H1 (cell line): ENCODE data around the gene GTF2E1. TPM values are rescaled to one million over a fixed set of nuclear protein-coding genes. Genes with fewer than 3 reads are reported as not detected.

Source experiments
- CTCF ChIA-PET: fragments of 300-600 bp; sonication (Branson Sonifier 250); formaldehyde crosslinking; loops from one replicate; lab custom pipeline; 2021; ENCODE audit not compliant: partially characterized antibody; lab: Charles Lee
- POLR2A ChIA-PET: fragments of 300-600 bp; sonication (Branson Sonifier 250); formaldehyde crosslinking; loops from one replicate; lab custom pipeline; 2021; ENCODE audit warnings: inconsistent platforms; ENCODE audit not compliant: partially characterized antibody; lab: Charles Lee
- DNase-seq, 2 experiments: peaks; one replicate each; pipeline versions ENCODE4 v3.0.0 to v3.0.0-alpha.2; 2010 to 2022; ENCODE audit warnings: low spot score in 2 of 2, low read depth in 1 of 2, mixed read lengths in 1 of 2
- FAIRE-seq: peaks from 2 replicates; lab custom pipeline; 2011; peaks lifted over from hg19 to GRCh38; lab: Jason Lieb, UNC
- H2AFZ ChIP-seq: 2 replicates; pipeline ENCODE4 v1.8.1; 2012; ENCODE audit warnings: low read length, inconsistent platforms
- H2AK5ac ChIP-seq: 2 replicates; pipeline ENCODE4 v1.6.1; 2013; ENCODE audit warnings: low read depth, low read length
- H2BK120ac ChIP-seq: replicated peaks from 2 replicates; pipeline ENCODE3; 2013; ENCODE audit warnings: low read depth, low read length, inconsistent platforms
- H2BK12ac ChIP-seq: 2 replicates; pipeline ENCODE4 v1.6.1; 2013; ENCODE audit warnings: low read depth, low read length
- H2BK15ac ChIP-seq: 2 replicates; pipeline ENCODE4 v1.6.1; 2013; ENCODE audit warnings: low read length
- H2BK20ac ChIP-seq: 2 replicates; pipeline ENCODE4 v1.6.1; 2013; ENCODE audit warnings: low read length
- H2BK5ac ChIP-seq: 2 replicates; pipeline ENCODE4 v1.6.1; 2013; ENCODE audit warnings: low read depth, low read length
- H3K14ac ChIP-seq: 2 replicates; pipeline ENCODE4 v1.6.1; 2013; ENCODE audit warnings: inconsistent platforms; ENCODE audit not compliant: insufficient read length
- H3K18ac ChIP-seq: 2 replicates; pipeline ENCODE4 v1.6.1; 2013; ENCODE audit warnings: low read length; ENCODE audit errors: extremely low read depth
- H3K23ac ChIP-seq: 2 replicates; pipeline ENCODE4 v1.6.1; 2013; ENCODE audit warnings: inconsistent platforms; ENCODE audit not compliant: insufficient read length
- H3K23me2 ChIP-seq: 2 replicates; pipeline ENCODE4 v1.6.1; 2013; ENCODE audit warnings: low read depth, low read length
- H3K27ac ChIP-seq: 2 replicates; pipeline ENCODE4 v1.6.1; 2011; ENCODE audit warnings: low read depth, low read length, inconsistent platforms
- H3K27me3 ChIP-seq, 4 experiments: replicated peaks in 1 of 4; 1 replicate in 1 of 4; 2 replicates in 3 of 4; pipeline versions ENCODE4 v1.6.1 to v1.8.1; 2011 to 2013; ENCODE audit warnings: low read length in 3 of 4, mild to moderate bottlenecking in 3 of 4, inconsistent platforms in 2 of 4, mixed read lengths in 2 of 4, moderate library complexity in 1 of 4; ENCODE audit not compliant: control insufficient read depth in 3 of 4, insufficient read depth in 3 of 4; ENCODE audit errors: extremely low read depth in 1 of 4
- H3K36me3 ChIP-seq, 4 experiments: 2 replicates each; pipeline versions ENCODE4 v1.6.1 to v1.8.1; 2011 to 2013; ENCODE audit warnings: mild to moderate bottlenecking in 4 of 4, low read length in 3 of 4, moderate library complexity in 2 of 4, control low read depth in 1 of 4, inconsistent platforms in 1 of 4; ENCODE audit not compliant: insufficient read depth in 4 of 4, control insufficient read depth in 2 of 4
- H3K4ac ChIP-seq: replicated peaks from 2 replicates; pipeline ENCODE3; 2013; ENCODE audit warnings: low read length, low read depth, mixed read lengths, inconsistent platforms; ENCODE audit not compliant: insufficient read length
- H3K4me1 ChIP-seq, 4 experiments: replicated peaks in 1 of 4; 1 replicate in 1 of 4; 2 replicates in 3 of 4; pipeline versions ENCODE4 v1.6.1 to v1.8.1; 2011 to 2013; ENCODE audit warnings: low read length in 3 of 4, inconsistent platforms in 2 of 4, mixed read lengths in 1 of 4; ENCODE audit not compliant: insufficient read depth in 4 of 4, control insufficient read depth in 3 of 4
- H3K4me2 ChIP-seq, 2 experiments: 2 replicates each; pipeline versions ENCODE4 v1.6.1 to v1.8.1; 2011 to 2013; ENCODE audit warnings: low read depth in 2 of 2, low read length in 2 of 2, control low read depth in 1 of 2, inconsistent platforms in 1 of 2, mild to moderate bottlenecking in 1 of 2; ENCODE audit not compliant: insufficient read depth in 1 of 2
- H3K4me3 ChIP-seq, 4 experiments: fragments of 200-600, 300-600 bp in 1 of 4; sonication (generic), shearing (Covaris generic), sonication (Bioruptor Twin) in 1 of 4; 2 replicates each; pipeline versions ENCODE4 v1.5.1 to v1.8.1; 2011 to 2016; ENCODE audit warnings: low read length in 4 of 4, low read depth in 3 of 4, control low read depth in 2 of 4, inconsistent platforms in 2 of 4, mild to moderate bottlenecking in 2 of 4, mixed read lengths in 1 of 4, moderate library complexity in 1 of 4; ENCODE audit not compliant: insufficient read depth in 2 of 4; ENCODE audit errors: extremely low read depth in 1 of 4
- H3K56ac ChIP-seq: replicated peaks from 2 replicates; pipeline ENCODE3; 2013; ENCODE audit warnings: low read depth, mild to moderate bottlenecking, mixed read lengths, low read length, inconsistent platforms; ENCODE audit not compliant: insufficient read length
- H3K79me1 ChIP-seq: 2 replicates; pipeline ENCODE4 v1.6.1; 2013; ENCODE audit warnings: low read depth, low read length, control low read depth
- H3K79me2 ChIP-seq, 2 experiments: 2 replicates each; pipeline versions ENCODE4 v1.6.1 to v1.8.1; 2012 to 2013; ENCODE audit warnings: low read length in 2 of 2, mild to moderate bottlenecking in 2 of 2, inconsistent platforms in 1 of 2; ENCODE audit not compliant: insufficient read depth in 2 of 2, control insufficient read depth in 1 of 2
- H3K9ac ChIP-seq, 4 experiments: replicated peaks in 1 of 4; 1 replicate in 1 of 4; 2 replicates in 3 of 4; pipeline versions ENCODE4 v1.6.1 to v1.8.1; 2011 to 2013; ENCODE audit warnings: low read depth in 3 of 4, low read length in 3 of 4, control low read depth in 2 of 4, mild to moderate bottlenecking in 2 of 4, moderate library complexity in 2 of 4, inconsistent platforms in 1 of 4; ENCODE audit errors: extremely low read depth in 1 of 4
- H3K9me3 ChIP-seq, 2 experiments: 2 replicates each; pipeline versions ENCODE4 v1.6.1 to v1.8.1; 2012 to 2013; ENCODE audit warnings: mild to moderate bottlenecking in 2 of 2, moderate library complexity in 2 of 2, control low read depth in 1 of 2, inconsistent platforms in 1 of 2, low read depth in 1 of 2, low read length in 1 of 2, mixed read lengths in 1 of 2; ENCODE audit not compliant: insufficient read depth in 2 of 2
- H4K20me1 ChIP-seq, 2 experiments: replicated peaks in 1 of 2; 2 replicates each; pipeline versions ENCODE3 to v1.8.1; 2011 to 2013; ENCODE audit warnings: inconsistent platforms in 2 of 2, low read length in 2 of 2, mild to moderate bottlenecking in 1 of 2; ENCODE audit not compliant: insufficient read depth in 2 of 2, control insufficient read depth in 1 of 2
- H4K5ac ChIP-seq: 2 replicates; pipeline ENCODE4 v1.6.1; 2013; ENCODE audit warnings: low read length, low read depth, mixed read lengths, inconsistent platforms; ENCODE audit not compliant: insufficient read length
- H4K8ac ChIP-seq: 2 replicates; pipeline ENCODE4 v1.8.0; 2013; ENCODE audit warnings: mild to moderate bottlenecking, moderate library complexity, low read length, inconsistent platforms; ENCODE audit not compliant: insufficient read depth; ENCODE audit errors: extremely low read depth
- H4K91ac ChIP-seq: replicated peaks from 2 replicates; pipeline ENCODE3; 2013; ENCODE audit warnings: low read length, mixed read lengths, inconsistent platforms; ENCODE audit not compliant: insufficient read length
- ASH2L ChIP-seq: fragments of 200-600, 300-600 bp; sonication (generic); IDR thresholded peaks from one replicate; pipeline ENCODE4 v1.7.1; 2017; ENCODE audit warnings: low read length
- BACH1 ChIP-seq: IDR thresholded peaks from 2 replicates; pipeline ENCODE4 v1.6.1; 2012; ENCODE audit warnings: low read length, improper control_type of control experiment
- CEBPB ChIP-seq: IDR thresholded peaks from 2 replicates; pipeline ENCODE4 v1.6.1; 2012; ENCODE audit warnings: low read depth, low read length
- NANOG ChIP-seq: IDR thresholded peaks from 2 replicates; pipeline ENCODE4 v1.6.1; 2011; ENCODE audit warnings: low read length, low read depth, mild to moderate bottlenecking, inconsistent platforms; ENCODE audit not compliant: insufficient read depth, poor library complexity, severe bottlenecking
- NRF1 ChIP-seq: IDR thresholded peaks from 2 replicates; pipeline ENCODE4 v1.6.1; 2011; ENCODE audit warnings: mild to moderate bottlenecking, low read depth, low read length, improper control_type of control experiment
- TAF7 ChIP-seq: optimal IDR thresholded peaks from 2 replicates; pipeline ENCODE3; 2011; ENCODE audit warnings: low read depth, mild to moderate bottlenecking, inconsistent platforms, low read length, moderate library complexity, borderline replicate concordance
- WGBS, 2 experiments: shearing (Covaris generic) in 1 of 2; methylation state at CpG; one replicate each; pipeline versions ENCODE4 v1.1.6 to v1.1.7; 2013 to 2015; ENCODE audit warnings: low lambda C conversion rate in 2 of 2, mixed read lengths in 2 of 2, inconsistent platforms in 1 of 2, low coverage in 1 of 2, missing lambda C conversion rate in 1 of 2; ENCODE audit not compliant: insufficient replicate concordance in 2 of 2, insufficient coverage in 1 of 2, insufficient read length in 1 of 2; ENCODE audit errors: extremely low coverage in 1 of 2, missing lambda C conversion rate in 1 of 2; 5-methylcytosine and 5-hydroxymethylcytosine counted together
- polyA plus RNA-seq, 7 experiments: library from polyadenylated mRNA; depleted of rRNA in 3 of 7; stranded (reverse) in 5 of 7; unstranded in 2 of 7; fragments of >200 nt in 5 of 7; fragments of 200-250 nt in 2 of 7; gene quantifications; 1 replicate in 5 of 7; 2 replicates in 1 of 7; 4 replicates in 1 of 7; pipeline versions ENCODE4 v1.2.1 to v1.2.3, GENCODE V29; 2011 to 2013; ENCODE audit warnings: missing spikeins in 2 of 7, mixed read lengths in 2 of 7
- total RNA-seq: library from RNA; stranded (reverse); fragmentation: NEBNext Ultra II Directional; extraction: Animal tissue kit (Norgen Biotek cat#: 25700); gene quantifications from 2 replicates; pipeline ENCODE4 v1.2.1, GENCODE V29; 2021

Gene GTF2E1
- total and polyA plus RNA-seq, 2 of the 8 experiments (the other 6 are each of a cell fraction or from before 2014, with no cell fraction given), result 37.4 to 73.3 TPM

- Histone ChIP-seq H2BK5ac (no peak overlapping the region), H3K4me2 (no peak overlapping the region), H3K23ac (no peak overlapping the region), H2BK120ac (no peak overlapping the region), H4K91ac (no peak overlapping the region), H2AK5ac (no peak overlapping the region), H3K14ac (no peak overlapping the region), H3K9me3 (no peaks in the 10 kb centered on the region), H3K23me2 (no peaks in the 10 kb centered on the region), H3K79me1 (no peaks in the 10 kb centered on the region), H4K5ac (no peak overlapping the region), H3K36me3 (no peaks in the 10 kb centered on the region), H3K4me3 (no peak overlapping the region), H3K4me1 (peaks cover 0 to 2% (median 0%) of the 10 kb centered on the region in 4 experiments; a peak in 1 of 7 replicates), H4K20me1 (no peaks in the 10 kb centered on the region), H3K9ac (no peak overlapping the region), H3K18ac (no peak overlapping the region), H3K56ac (no peak overlapping the region), H3K79me2 (no peaks in the 10 kb centered on the region), H3K4ac (no peak overlapping the region), H2BK20ac (no peak overlapping the region), H3K27me3 (no peaks in the 10 kb centered on the region), H3K27ac (no peak overlapping the region), H2BK15ac (no peak overlapping the region), H2BK12ac (no peak overlapping the region), H4K8ac (no peak overlapping the region), H2AFZ (no peak overlapping the region)
- DNase-seq (no peak), FAIRE-seq (no peak)
- 90% methylated on average over 2 of the region's 2 CpGs; no CpG with 5 or more reads in 1 of the 2 experiments for WGBS, 2 experiments
- ChIA-PET POLR2A (no interaction called here), CTCF (interaction anchor here (1.1 kb wide), 1 partner anchor 234 kb away, joined by 3 read pairs; no protein-coding TSS in a partner anchor)
- TF ChIP-seq NANOG, result no peak
- TF ChIP-seq ASH2L, result no peak
- TF ChIP-seq BACH1, result no peak
- TF ChIP-seq NRF1, result no peak
- TF ChIP-seq CEBPB, result no peak
- no peak for TF ChIP-seq TAF7
Observed at GRCh38 chr3:120801484-120801883, 58.9 kb downstream of the GTF2E1 start.
